Measurements from ENCODE around the gene UPK2. TPM values are rescaled to one million over a fixed set of nuclear protein-coding genes. Genes with fewer than 3 reads are reported as not detected.

Gene UPK2
- total RNA-seq = not detected

GRCh38 chr11:118956094-118956846, at the start of gene UPK2:
TSS of gene UPK2 (plus strand) at chr11:118956298. CDS start at chr11:118956351, 53 bp downstream.

GRCh38 chr11:118971646-118972045, 15.5 kb downstream of the UPK2 start, which contains the start of gene FOXR1:
TSS of gene FOXR1 (plus strand) at chr11:118971761. CDS start at chr11:118971932, 171 bp downstream.

GRCh38 chr11:118997627-118998387, 41.7 kb downstream of the UPK2 start, which contains the start of gene CENATAC:
TSS of gene CENATAC (plus strand) at chr11:118998138. CDS start at chr11:118998198, 60 bp downstream.

Small RNAs within 50 kb of the gene (microRNA-seq; reads per million reads assigned to microRNA genes)
- gene MIR4492 (ENCODE audit: borderline microRNAs expressed, borderline replicate concordance) = not detected

Other genes with a start within 250 kb of the UPK2 start
- gene DDX6, start 165.1 kb upstream of the UPK2 start, total RNA-seq = 100 to 1,000 TPM; 172 to 174 TPM
- under 1 TPM; 0.17 to 0.20 TPM for gene CXCR5, start 72.4 kb upstream of the UPK2 start, total RNA-seq
- gene BCL9L, start 30.4 kb upstream of the UPK2 start, total RNA-seq = 10 to 100 TPM; 96.7 to 99.1 TPM
- not detected for gene FOXR1, start 15.5 kb downstream of the UPK2 start, total RNA-seq
- gene CENATAC, start 41.8 kb downstream of the UPK2 start, total RNA-seq = 10 to 100 TPM; 41.0 to 47.5 TPM
- gene RPS25, start 62.0 kb downstream of the UPK2 start, total RNA-seq = 1,000 to 10,000 TPM; 1,829 to 1,882 TPM
- gene TRAPPC4, start 62.5 kb downstream of the UPK2 start, total RNA-seq = 10 to 100 TPM; 49.5 to 54.4 TPM
- 10 to 100 TPM; 20.0 to 20.4 TPM for gene SLC37A4, start 74.6 kb downstream of the UPK2 start, total RNA-seq
- gene HYOU1, start 100.9 kb downstream of the UPK2 start, total RNA-seq = 100 to 1,000 TPM; 111 to 123 TPM
- gene VPS11, start 111.5 kb downstream of the UPK2 start, total RNA-seq = 10 to 100 TPM; 34.2 to 36.2 TPM
- 10 to 100 TPM; 16.4 to 16.7 TPM for gene HMBS, start 128.6 kb downstream of the UPK2 start, total RNA-seq
- gene DPAGT1, start 145.6 kb downstream of the UPK2 start, total RNA-seq = 10 to 100 TPM; 46.7 to 49.2 TPM
- 10 to 100 TPM; 28.3 to 28.4 TPM for gene C2CD2L, start 151.0 kb downstream of the UPK2 start, total RNA-seq
- gene HINFP, start 165.3 kb downstream of the UPK2 start, total RNA-seq = 10 to 100 TPM; 47.6 to 48.7 TPM
- gene ABCG4, start 192.8 kb downstream of the UPK2 start, total RNA-seq = not detected
- gene NLRX1, start 212.4 kb downstream of the UPK2 start, total RNA-seq = 10 to 100 TPM; 24.2 to 24.3 TPM
- under 1 TPM; 0.51 to 0.81 TPM for gene NHERF4, start 229.2 kb downstream of the UPK2 start, total RNA-seq